ENCODE measurements around the gene RNF145. TPM values are rescaled to one million over a fixed set of nuclear protein-coding genes. Genes with fewer than 3 reads are reported as not detected.

RNF145 gene
- total and polyA plus RNA-seq, 2 donors (not counting 1 experiment from before 2014, with no cell fraction given), result 24.5 to 57.2 TPM

DNA sequence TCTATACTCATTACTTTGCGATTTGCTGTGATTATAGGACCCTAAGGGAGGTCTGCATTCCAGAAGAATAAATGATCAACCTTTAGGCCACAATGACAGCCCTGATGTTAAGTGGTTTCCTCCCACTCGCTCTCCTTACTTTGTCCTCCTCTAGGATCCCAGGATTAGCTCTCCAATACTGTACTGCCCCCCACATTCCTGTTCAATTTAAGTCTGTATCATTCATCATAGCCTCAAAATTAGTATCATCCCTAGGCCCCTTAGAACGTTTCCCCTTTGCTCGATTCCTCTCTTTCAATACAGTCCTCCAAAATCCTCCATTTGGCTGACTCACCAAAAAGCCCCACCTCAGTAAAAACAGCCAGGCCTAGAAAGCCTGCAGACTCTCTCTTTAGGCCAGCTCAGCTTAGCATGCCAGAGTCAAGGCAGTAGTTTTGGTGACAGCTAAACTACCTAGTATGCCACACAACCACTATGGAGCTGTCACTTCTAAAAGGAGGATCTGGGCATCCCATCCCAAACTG is 24.4 kb downstream of the RNF145 start:
- intact Hi-C loops (cut with micrococcal nuclease), result no loop called here
- Histone ChIP-seq H3K4me2 (replicated peaks; ENCODE audit: low read depth, low read length, poor library complexity, severe bottlenecking) (no peak overlapping the region), H4K20me1 (ENCODE audit: control insufficient read depth, insufficient read depth, low read length, poor library complexity, severe bottlenecking) (peaks cover 5% of the 10 kb centered on the region), H3K9me3 (ENCODE audit: control extremely low read depth in 1 of 3, control insufficient read depth in 2 of 3, insufficient read depth in 1 of 3, low read length in 2 of 3) (no peaks in the 10 kb centered on the region), H3K4me3 (ENCODE audit: control extremely low read depth in 1 of 5, extremely low read depth in 1 of 5, insufficient read depth in 1 of 5, low read depth in 2 of 5, low read length in 4 of 5) (no peak overlapping the region), H3K27me3 (replicated peaks in 1 of 4; ENCODE audit: control extremely low read depth in 1 of 4, control insufficient read depth in 3 of 4, insufficient read depth in 4 of 4, low read length in 3 of 4) (no peaks in the 10 kb centered on the region), H3K4me1 (ENCODE audit: control insufficient read depth in 2 of 2, insufficient read depth in 2 of 2, low read length in 2 of 2) (peaks cover 21 to 32% of the 10 kb centered on the region in 2 donors), H3K36me3 (replicated peaks in 1 of 2; ENCODE audit: control extremely low read depth in 1 of 2, control insufficient read depth in 1 of 2, extremely low read depth in 1 of 2, insufficient read depth in 2 of 2, low read length in 1 of 2) (peaks cover 9 to 33% of the 10 kb centered on the region in 2 experiments), H3K27ac (ENCODE audit: low read length in 2 of 2) (peak overlapping the region in 1 of 2 donors; percentile 42), H3K9ac (ENCODE audit: low read length) (no peak overlapping the region), H3K79me2 (ENCODE audit: control insufficient read depth, insufficient read depth, low read length) (peaks cover 59% of the 10 kb centered on the region), H2AFZ (ENCODE audit: insufficient read depth, low read depth, low read length, poor library complexity, severe bottlenecking) (no peak overlapping the region)
- no peak overlapping the region for H3K4me3 Mint-ChIP-seq
- no peak for DNase-seq
- TF ChIP-seq, protein P1, sequence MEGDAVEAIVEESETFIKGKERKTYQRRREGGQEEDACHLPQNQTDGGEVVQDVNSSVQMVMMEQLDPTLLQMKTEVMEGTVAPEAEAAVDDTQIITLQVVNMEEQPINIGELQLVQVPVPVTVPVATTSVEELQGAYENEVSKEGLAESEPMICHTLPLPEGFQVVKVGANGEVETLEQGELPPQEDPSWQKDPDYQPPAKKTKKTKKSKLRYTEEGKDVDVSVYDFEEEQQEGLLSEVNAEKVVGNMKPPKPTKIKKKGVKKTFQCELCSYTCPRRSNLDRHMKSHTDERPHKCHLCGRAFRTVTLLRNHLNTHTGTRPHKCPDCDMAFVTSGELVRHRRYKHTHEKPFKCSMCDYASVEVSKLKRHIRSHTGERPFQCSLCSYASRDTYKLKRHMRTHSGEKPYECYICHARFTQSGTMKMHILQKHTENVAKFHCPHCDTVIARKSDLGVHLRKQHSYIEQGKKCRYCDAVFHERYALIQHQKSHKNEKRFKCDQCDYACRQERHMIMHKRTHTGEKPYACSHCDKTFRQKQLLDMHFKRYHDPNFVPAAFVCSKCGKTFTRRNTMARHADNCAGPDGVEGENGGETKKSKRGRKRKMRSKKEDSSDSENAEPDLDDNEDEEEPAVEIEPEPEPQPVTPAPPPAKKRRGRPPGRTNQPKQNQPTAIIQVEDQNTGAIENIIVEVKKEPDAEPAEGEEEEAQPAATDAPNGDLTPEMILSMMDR (IDR thresholded peaks at IDR 0.05), result no peak
- peaks cover 58% of the 10 kb centered on the region for H3K4me1 Mint-ChIP-seq
- ChIA-PET POLR2A (no interaction called here), CTCF (no interaction called here)
- no peaks in the 10 kb centered on the region for H3K27me3 Mint-ChIP-seq
- ATAC-seq (ENCODE audit: low read depth), result peak; percentile 48
- peak overlapping the region; percentile 58 for H3K27ac Mint-ChIP-seq
- 61% methylated on average over 3 of the region's 4 CpGs for WGBS (ENCODE audit: insufficient coverage)
- H3K9me3 Mint-ChIP-seq (ENCODE audit: insufficient read depth), result no peaks in the 10 kb centered on the region

DNA sequence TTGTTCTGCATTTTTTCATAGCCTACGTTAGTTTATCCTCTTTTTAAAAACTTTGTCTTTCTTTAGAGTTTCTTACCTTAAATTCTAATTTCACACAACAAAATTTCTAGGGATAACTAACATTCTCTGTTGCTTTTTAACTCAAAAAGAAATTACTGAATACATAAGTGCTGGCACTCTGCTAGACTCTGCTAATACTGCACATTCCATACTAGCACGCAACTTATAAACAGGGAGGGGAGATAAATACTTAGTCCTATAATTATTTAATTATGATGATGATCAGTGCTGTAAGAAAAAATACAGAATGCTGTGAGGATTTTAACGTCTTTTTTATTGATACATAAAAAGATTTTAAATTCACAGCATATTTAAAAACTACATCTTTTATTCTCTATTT is 25.1 kb downstream of the RNF145 start:
- no peak for ATAC-seq (ENCODE audit: low read depth)
- no peak overlapping the region for H3K27ac Mint-ChIP-seq
- intact Hi-C loops (cut with micrococcal nuclease), result no loop called here

More for the DNA sequence above, 25.1 kb downstream of the RNF145 start:
- no peak overlapping the region for H3K4me3 Mint-ChIP-seq
- no peaks in the 10 kb centered on the region for H3K27me3 Mint-ChIP-seq
- CTCF ChIA-PET, result no interaction called here
- POLR2A ChIA-PET, result no interaction called here
- peaks cover 56% of the 10 kb centered on the region for H3K79me2 ChIP-seq (ENCODE audit: control insufficient read depth, insufficient read depth, low read length)
- H2AFZ ChIP-seq (ENCODE audit: insufficient read depth, low read depth, low read length, poor library complexity, severe bottlenecking), result no peak overlapping the region
- no peak overlapping the region for H3K4me2 ChIP-seq (replicated peaks; ENCODE audit: low read depth, low read length, poor library complexity, severe bottlenecking)
- H3K9me3 Mint-ChIP-seq (ENCODE audit: insufficient read depth), result no peaks in the 10 kb centered on the region
- H3K27ac ChIP-seq (ENCODE audit: low read length in 2 of 2), result no peak overlapping the region
- no peaks in the 10 kb centered on the region for H3K27me3 ChIP-seq (replicated peaks in 1 of 4; ENCODE audit: control extremely low read depth in 1 of 4, control insufficient read depth in 3 of 4, insufficient read depth in 4 of 4, low read length in 3 of 4)
- peaks cover 5% of the 10 kb centered on the region for H4K20me1 ChIP-seq (ENCODE audit: control insufficient read depth, insufficient read depth, low read length, poor library complexity, severe bottlenecking)
- peaks cover 23 to 36% of the 10 kb centered on the region in 2 donors for H3K4me1 ChIP-seq (ENCODE audit: control insufficient read depth in 2 of 2, insufficient read depth in 2 of 2, low read length in 2 of 2)
- peaks cover 59% of the 10 kb centered on the region for H3K4me1 Mint-ChIP-seq
- H3K9ac ChIP-seq (ENCODE audit: low read length), result no peak overlapping the region
- no CpG with 5 or more reads among the region's 3 CpGs for WGBS (ENCODE audit: insufficient coverage)
- H3K4me3 ChIP-seq (ENCODE audit: control extremely low read depth in 1 of 5, extremely low read depth in 1 of 5, insufficient read depth in 1 of 5, low read depth in 2 of 5, low read length in 4 of 5), result no peak overlapping the region
- H3K9me3 ChIP-seq (ENCODE audit: control extremely low read depth in 1 of 3, control insufficient read depth in 2 of 3, insufficient read depth in 1 of 3, low read length in 2 of 3), result no peaks in the 10 kb centered on the region
- DNase-seq, result no peak
- TF ChIP-seq EZH2 (IDR thresholded peaks at IDR 0.05; ENCODE audit: borderline replicate concordance, insufficient read depth, low read depth, low read length, poor library complexity, severe bottlenecking), result no peak
- TF ChIP-seq, protein P1 (IDR thresholded peaks at IDR 0.05), result no peak
- H3K36me3 ChIP-seq (replicated peaks in 1 of 2; ENCODE audit: control extremely low read depth in 1 of 2, control insufficient read depth in 1 of 2, extremely low read depth in 1 of 2, insufficient read depth in 2 of 2, low read length in 1 of 2), result peaks cover 8 to 27% of the 10 kb centered on the region in 2 experiments
